HL-60 (cell line): Measurements from ENCODE around the gene FOXP1.
A peak's percentile ranks its signal among the peaks of the same experiment; 100 is the strongest.

Source experiments
- DNase-seq, 2 experiments: peaks; one replicate each; pipeline ENCODE4 v3.0.0-alpha.2; 2010 to 2020; ENCODE audit warnings: low read depth in 1 of 2, low spot score in 1 of 2
- H3K27ac ChIP-seq: fragments of 250-450 bp; sonication (Bioruptor Pico); replicated peaks from 2 replicates; pipeline ENCODE4 v1.5.1; 2020; ENCODE audit warnings: mild to moderate bottlenecking, moderate library complexity
- H3K27me3 ChIP-seq: fragments of 250-450 bp; sonication (Bioruptor Pico); 2 replicates; pipeline ENCODE4 v1.5.1; 2021; ENCODE audit warnings: mild to moderate bottlenecking, moderate library complexity; ENCODE audit not compliant: insufficient read depth, poor library complexity, severe bottlenecking
- H3K4me3 ChIP-seq: replicated peaks from 2 replicates; pipeline ENCODE4 v1.5.1; 2011; ENCODE audit warnings: mild to moderate bottlenecking, control low read depth, low read length; ENCODE audit not compliant: insufficient read depth
- CTCF ChIP-seq: IDR thresholded peaks from one replicate; pipeline ENCODE4 v1.5.1; 2011; ENCODE audit warnings: low read length, control low read depth, inconsistent platforms; ENCODE audit not compliant: insufficient read depth
- GABPA ChIP-seq: IDR thresholded peaks from 2 replicates; pipeline ENCODE4 v1.6.1; 2012; ENCODE audit warnings: low read depth
- POLR2AphosphoS5 ChIP-seq: IDR thresholded peaks from 2 replicates; pipeline ENCODE4 v1.6.1; 2012; ENCODE audit warnings: low read depth
- REST ChIP-seq: IDR thresholded peaks from 2 replicates; pipeline ENCODE4 v1.6.1; 2012; ENCODE audit warnings: low read depth; ENCODE audit not compliant: insufficient replicate concordance
- SPI1 ChIP-seq: IDR thresholded peaks from 2 replicates; pipeline ENCODE4 v1.6.1; 2012; ENCODE audit warnings: low read depth, mild to moderate bottlenecking, borderline replicate concordance

The FOXP1 gene

GRCh38 chr3:71587958-71588357, 4.4 kb upstream of the FOXP1 start:
- no peak for DNase-seq
- Histone ChIP-seq H3K27me3 (no peaks in the 10 kb centered on the region), H3K27ac (no peak overlapping the region), H3K4me3 (no peak overlapping the region)
- TF ChIP-seq SPI1, result no peak
- no peak for TF ChIP-seq POLR2AphosphoS5
- TF ChIP-seq GABPA, result no peak
- TF ChIP-seq CTCF, result no peak
- TF ChIP-seq REST, result no peak

- no peak for DNase-seq
- H3K27ac ChIP-seq, result no peak overlapping the region
- no peak overlapping the region for H3K4me3 ChIP-seq
- TF ChIP-seq REST, result no peak
- no peak for TF ChIP-seq CTCF
- TF ChIP-seq SPI1, result no peak
- no peak for TF ChIP-seq POLR2AphosphoS5
- TF ChIP-seq GABPA, result no peak
- H3K27me3 ChIP-seq, result no peaks in the 10 kb centered on the region
These were observed 3.3 kb upstream of the FOXP1 start for GRCh38 chr3:71586810-71587242.

- DNase-seq, result no peak
- Histone ChIP-seq H3K27me3 (no peaks in the 10 kb centered on the region), H3K27ac (no peak overlapping the region; the same call in 1 of the 2 replicates)
These were observed 2.6 kb upstream of the FOXP1 start for GRCh38 chr3:71585887-71586809.

More at GRCh38 chr3:71585887-71586809, 2.6 kb upstream of the FOXP1 start:
- no peak for TF ChIP-seq SPI1
- peak; percentile 17 for TF ChIP-seq CTCF
- no peak for TF ChIP-seq REST
- no peak for TF ChIP-seq POLR2AphosphoS5
- TF ChIP-seq GABPA, result no peak
- H3K4me3 ChIP-seq, result no peak overlapping the region
